K562 (cell line): Measurements from ENCODE around the gene LPA. TPM values are rescaled to one million over a fixed set of nuclear protein-coding genes. Genes with fewer than 3 reads are reported as not detected.

Experiments
- BDP1 ChIP-seq: IDR thresholded peaks from 3 replicates; pipeline ENCODE4 v1.6.1; 2011; ENCODE audit not compliant: insufficient read length, insufficient read depth
- ZNF445 ChIP-seq: fragments of 250-450 bp; sonication (Bioruptor Pico); IDR thresholded peaks from 2 replicates; pipeline ENCODE4 v1.4.0; 2020; ENCODE audit warnings: low read depth, mild to moderate bottlenecking, moderate library complexity
- polyA plus RNA-seq, 8 experiments: library from polyadenylated mRNA; depleted of rRNA in 4 of 8; stranded (reverse) in 5 of 8; unstranded in 3 of 8; fragments of >200 nt; fragmentation: Nextera tagmentation in 2 of 8; fragmentation: Illumina TruSeq in 1 of 8; extraction: Ambion mirVana in 2 of 8; extraction: Trizol in 1 of 8; gene quantifications; 2 replicates each; pipeline versions ENCODE4 v1.2.1 to v1.2.3, GENCODE V29; 2011 to 2014; ENCODE audit warnings: inconsistent platforms in 1 of 8, missing spikeins in 1 of 8
- total RNA-seq, 7 experiments: library from RNA; depleted of rRNA in 6 of 7; stranded (reverse); fragments of >200 nt in 6 of 7; fragmentation: Illumina TruSeq in 2 of 7; extraction: Trizol in 2 of 7; gene quantifications; 2 replicates each; pipeline versions ENCODE4 v1.2.1 to v1.2.3, GENCODE V29; 2011 to 2021; ENCODE audit warnings: low replicate concordance in 1 of 7
- TF ChIP-seq, protein P1 (sequence below): fragments of 450-650 bp; IDR thresholded peaks from 2 replicates; pipeline ENCODE4 v1.6.1; 2016; ENCODE audit warnings: low read depth
- TF ChIP-seq, protein P2 (sequence below): IDR thresholded peaks from 2 replicates; pipeline ENCODE4 v1.6.1; 2011; ENCODE audit warnings: borderline replicate concordance, low read depth, mild to moderate bottlenecking, moderate library complexity, low read length; ENCODE audit not compliant: insufficient read depth, poor library complexity, severe bottlenecking

Gene LPA
- total and polyA plus RNA-seq, 9 of the 15 experiments (the other 6 are each of a cell fraction or from before 2014, with no cell fraction given), result 0.01 to 0.18 (median 0.07) TPM; not detected in 6

DNA sequence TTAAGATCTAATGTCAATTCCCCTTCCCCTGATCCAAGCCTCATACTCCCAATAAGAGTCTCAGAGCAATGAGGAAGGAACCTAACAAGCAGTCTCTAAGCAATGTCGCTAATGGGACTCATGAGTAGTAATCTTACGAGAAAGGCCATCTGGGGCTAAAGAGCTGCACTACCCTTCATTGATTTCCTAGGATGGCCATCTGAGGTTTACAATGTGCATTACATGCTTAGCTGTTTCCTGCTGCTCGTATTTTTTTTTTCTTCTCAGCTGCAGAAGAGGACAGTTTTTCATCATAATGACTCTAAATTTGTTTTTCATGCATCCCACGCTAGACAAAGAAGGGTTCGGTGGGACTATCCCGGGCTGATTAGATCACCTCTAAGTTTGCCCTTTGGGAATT is 119.3 kb downstream of the LPA start (continued):
- TF ChIP-seq, protein P1, sequence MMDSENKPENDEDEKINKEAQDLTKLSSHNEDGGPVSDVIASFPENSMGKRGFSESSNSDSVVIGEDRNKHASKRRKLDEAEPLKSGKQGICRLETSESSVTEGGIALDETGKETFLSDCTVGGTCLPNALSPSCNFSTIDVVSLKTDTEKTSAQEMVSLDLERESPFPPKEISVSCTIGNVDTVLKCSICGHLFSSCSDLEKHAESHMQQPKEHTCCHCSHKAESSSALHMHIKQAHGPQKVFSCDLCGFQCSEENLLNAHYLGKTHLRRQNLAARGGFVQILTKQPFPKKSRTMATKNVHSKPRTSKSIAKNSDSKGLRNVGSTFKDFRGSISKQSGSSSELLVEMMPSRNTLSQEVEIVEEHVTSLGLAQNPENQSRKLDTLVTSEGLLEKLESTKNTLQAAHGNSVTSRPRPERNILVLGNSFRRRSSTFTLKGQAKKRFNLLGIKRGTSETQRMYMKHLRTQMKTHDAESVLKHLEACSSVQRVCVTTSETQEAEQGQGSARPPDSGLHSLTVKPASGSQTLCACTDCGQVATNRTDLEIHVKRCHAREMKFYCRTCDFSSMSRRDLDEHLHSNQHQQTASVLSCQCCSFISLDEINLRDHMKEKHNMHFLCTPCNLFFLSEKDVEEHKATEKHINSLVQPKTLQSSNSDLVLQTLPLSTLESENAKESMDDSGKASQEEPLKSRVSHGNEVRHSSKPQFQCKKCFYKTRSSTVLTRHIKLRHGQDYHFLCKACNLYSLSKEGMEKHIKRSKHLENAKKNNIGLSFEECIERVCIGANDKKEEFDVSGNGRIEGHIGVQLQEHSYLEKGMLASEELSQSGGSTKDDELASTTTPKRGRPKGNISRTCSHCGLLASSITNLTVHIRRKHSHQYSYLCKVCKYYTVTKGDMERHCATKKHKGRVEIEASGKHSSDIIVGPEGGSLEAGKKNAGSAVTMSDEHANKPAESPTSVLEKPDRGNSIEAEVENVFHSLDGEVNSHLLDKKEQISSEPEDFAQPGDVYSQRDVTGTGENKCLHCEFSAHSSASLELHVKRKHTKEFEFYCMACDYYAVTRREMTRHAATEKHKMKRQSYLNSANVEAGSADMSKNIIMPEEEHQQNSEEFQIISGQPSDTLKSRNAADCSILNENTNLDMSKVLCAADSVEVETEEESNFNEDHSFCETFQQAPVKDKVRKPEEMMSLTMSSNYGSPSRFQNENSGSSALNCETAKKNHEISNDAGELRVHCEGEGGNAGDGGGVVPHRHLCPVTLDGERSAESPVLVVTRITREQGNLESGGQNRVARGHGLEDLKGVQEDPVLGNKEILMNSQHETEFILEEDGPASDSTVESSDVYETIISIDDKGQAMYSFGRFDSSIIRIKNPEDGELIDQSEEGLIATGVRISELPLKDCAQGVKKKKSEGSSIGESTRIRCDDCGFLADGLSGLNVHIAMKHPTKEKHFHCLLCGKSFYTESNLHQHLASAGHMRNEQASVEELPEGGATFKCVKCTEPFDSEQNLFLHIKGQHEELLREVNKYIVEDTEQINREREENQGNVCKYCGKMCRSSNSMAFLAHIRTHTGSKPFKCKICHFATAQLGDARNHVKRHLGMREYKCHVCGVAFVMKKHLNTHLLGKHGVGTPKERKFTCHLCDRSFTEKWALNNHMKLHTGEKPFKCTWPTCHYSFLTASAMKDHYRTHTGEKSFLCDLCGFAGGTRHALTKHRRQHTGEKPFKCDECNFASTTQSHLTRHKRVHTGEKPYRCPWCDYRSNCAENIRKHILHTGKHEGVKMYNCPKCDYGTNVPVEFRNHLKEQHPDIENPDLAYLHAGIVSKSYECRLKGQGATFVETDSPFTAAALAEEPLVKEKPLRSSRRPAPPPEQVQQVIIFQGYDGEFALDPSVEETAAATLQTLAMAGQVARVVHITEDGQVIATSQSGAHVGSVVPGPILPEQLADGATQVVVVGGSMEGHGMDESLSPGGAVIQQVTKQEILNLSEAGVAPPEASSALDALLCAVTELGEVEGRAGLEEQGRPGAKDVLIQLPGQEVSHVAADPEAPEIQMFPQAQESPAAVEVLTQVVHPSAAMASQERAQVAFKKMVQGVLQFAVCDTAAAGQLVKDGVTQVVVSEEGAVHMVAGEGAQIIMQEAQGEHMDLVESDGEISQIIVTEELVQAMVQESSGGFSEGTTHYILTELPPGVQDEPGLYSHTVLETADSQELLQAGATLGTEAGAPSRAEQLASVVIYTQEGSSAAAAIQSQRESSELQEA, result no peak
- TF ChIP-seq BDP1, result no peak
- TF ChIP-seq, protein P2, sequence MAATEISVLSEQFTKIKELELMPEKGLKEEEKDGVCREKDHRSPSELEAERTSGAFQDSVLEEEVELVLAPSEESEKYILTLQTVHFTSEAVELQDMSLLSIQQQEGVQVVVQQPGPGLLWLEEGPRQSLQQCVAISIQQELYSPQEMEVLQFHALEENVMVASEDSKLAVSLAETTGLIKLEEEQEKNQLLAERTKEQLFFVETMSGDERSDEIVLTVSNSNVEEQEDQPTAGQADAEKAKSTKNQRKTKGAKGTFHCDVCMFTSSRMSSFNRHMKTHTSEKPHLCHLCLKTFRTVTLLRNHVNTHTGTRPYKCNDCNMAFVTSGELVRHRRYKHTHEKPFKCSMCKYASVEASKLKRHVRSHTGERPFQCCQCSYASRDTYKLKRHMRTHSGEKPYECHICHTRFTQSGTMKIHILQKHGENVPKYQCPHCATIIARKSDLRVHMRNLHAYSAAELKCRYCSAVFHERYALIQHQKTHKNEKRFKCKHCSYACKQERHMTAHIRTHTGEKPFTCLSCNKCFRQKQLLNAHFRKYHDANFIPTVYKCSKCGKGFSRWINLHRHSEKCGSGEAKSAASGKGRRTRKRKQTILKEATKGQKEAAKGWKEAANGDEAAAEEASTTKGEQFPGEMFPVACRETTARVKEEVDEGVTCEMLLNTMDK, result no peak
- no peak for TF ChIP-seq ZNF445 (CRISPR knock-in tag)
